Measurements from ENCODE around the gene CALN1.

GRCh38 chr7:72187179-72187578 is 225.0 kb downstream of the CALN1 start:
- no peak for TF ChIP-seq CTCF (IDR thresholded peaks at IDR 0.05)
- TF ChIP-seq POLR2A (IDR thresholded peaks at IDR 0.05), result no peak
